ENCODE data around the gene LAMTOR4. TPM values are rescaled to one million over a fixed set of nuclear protein-coding genes. Genes with fewer than 3 reads are reported as not detected.
"Not testable (repeated sequence)": the region's sequence is repeated elsewhere in the genome, so short reads cannot be mapped to it uniquely, and the experiment has no call there.

The LAMTOR4 gene
- polyA plus RNA-seq, 1 donor from 2014 or later, result 443 TPM

DNA sequence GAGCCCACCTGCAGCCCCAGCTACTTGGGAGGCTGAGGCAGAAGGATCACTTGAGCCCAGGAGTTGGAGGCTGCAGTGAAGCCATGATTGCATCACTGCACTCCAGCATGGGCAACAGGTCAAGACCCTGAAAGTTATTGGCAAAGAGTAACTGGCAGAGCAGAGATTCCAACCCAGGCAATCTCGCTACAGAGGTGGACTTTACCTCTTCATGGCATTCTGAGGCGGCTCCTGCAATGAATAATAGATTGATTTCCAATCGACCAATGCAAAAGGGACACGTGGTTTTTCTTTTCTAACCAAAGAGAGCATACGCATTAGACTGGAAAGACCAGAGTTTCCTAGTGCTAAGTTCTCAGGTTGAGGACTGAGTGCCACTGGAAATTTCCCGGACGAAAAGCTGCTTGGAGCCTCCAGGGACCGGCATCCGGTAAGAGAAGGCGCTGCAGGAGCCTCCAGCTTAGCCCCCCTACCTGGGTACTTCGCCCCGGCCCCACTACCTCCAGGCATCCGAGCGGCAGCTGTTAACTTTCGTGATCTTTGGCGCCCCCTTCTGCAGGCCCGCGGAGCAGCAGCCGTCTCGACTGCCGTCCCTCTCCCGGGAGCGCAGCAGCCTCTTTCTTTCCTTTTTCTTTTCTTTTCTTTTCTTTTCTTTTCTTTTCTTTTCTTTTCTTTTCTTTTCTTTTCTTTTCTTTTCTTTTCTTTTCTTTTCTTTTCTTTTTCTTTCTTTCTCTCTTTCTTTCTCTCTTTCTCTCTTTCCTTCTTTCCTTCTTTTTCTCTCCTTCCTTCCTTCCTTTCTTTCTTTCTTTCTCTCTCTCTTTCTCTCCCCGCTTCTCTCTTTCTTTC lies 17.9 kb upstream of the LAMTOR4 start:
- no peaks in the 10 kb centered on the region for H3K9me3 Mint-ChIP-seq
- peaks cover 9 to 18% (median 12%) of the 10 kb centered on the region in 3 donors for H3K4me1 Mint-ChIP-seq
- no peak overlapping the region for H3K27ac Mint-ChIP-seq
- H3K4me3 Mint-ChIP-seq, result peak overlapping the region in 2 of 4 donors; percentile 43 to 63
- peaks cover 2% of the 10 kb centered on the region for H3K36me3 Mint-ChIP-seq
- H3K27me3 Mint-ChIP-seq, result no peaks in the 10 kb centered on the region

- H3K9me3 Mint-ChIP-seq, result no peaks in the 10 kb centered on the region
- no peaks in the 10 kb centered on the region for H3K27me3 Mint-ChIP-seq
- no peaks in the 10 kb centered on the region for H3K36me3 Mint-ChIP-seq
- H3K27ac Mint-ChIP-seq, result peak overlapping the region in 1 of 3 donors; percentile 56
- H3K4me1 Mint-ChIP-seq, result peaks cover 4 to 11% (median 10%) of the 10 kb centered on the region in 3 donors
- peak overlapping the region in 1 of 4 donors; percentile 45 for H3K4me3 Mint-ChIP-seq
These were observed 16.6 kb upstream of the LAMTOR4 start for GRCh38 chr7:100132126-100132525.

GRCh38 chr7:100132697-100133151 lies 16.0 kb upstream of the LAMTOR4 start:
- Mint-ChIP-seq H3K27me3 (no peaks in the 10 kb centered on the region), H3K4me1 (peaks cover 6 to 13% (median 12%) of the 10 kb centered on the region in 3 donors), H3K4me3 (peak overlapping the region in 2 of 4 donors; percentile 45 to 47), H3K36me3 (no peaks in the 10 kb centered on the region), H3K9me3 (no peaks in the 10 kb centered on the region), H3K27ac (peak overlapping the region in 1 of 3 donors; percentile 56)

- peaks cover 8 to 16% (median 14%) of the 10 kb centered on the region in 3 donors for H3K4me1 Mint-ChIP-seq
- H3K9me3 Mint-ChIP-seq, result no peaks in the 10 kb centered on the region
- no peaks in the 10 kb centered on the region for H3K36me3 Mint-ChIP-seq
- H3K4me3 Mint-ChIP-seq, result peak overlapping the region; percentile 27 to 91 (median 70)
- no peaks in the 10 kb centered on the region for H3K27me3 Mint-ChIP-seq
- H3K27ac Mint-ChIP-seq, result peak overlapping the region in 2 of 3 donors; percentile 63 to 94
These were observed 10.6 kb upstream of the LAMTOR4 start for GRCh38 chr7:100137851-100138760.

GRCh38 chr7:100141555-100141949 lies 7.2 kb upstream of the LAMTOR4 start:
- H3K4me3 Mint-ChIP-seq, result no peak overlapping the region
- H3K27me3 Mint-ChIP-seq, result no peaks in the 10 kb centered on the region
- H3K27ac Mint-ChIP-seq, result no peak overlapping the region
- H3K9me3 Mint-ChIP-seq, result no peaks in the 10 kb centered on the region
- peaks cover 8 to 16% (median 14%) of the 10 kb centered on the region in 3 donors for H3K4me1 Mint-ChIP-seq
- H3K36me3 Mint-ChIP-seq, result no peaks in the 10 kb centered on the region

DNA sequence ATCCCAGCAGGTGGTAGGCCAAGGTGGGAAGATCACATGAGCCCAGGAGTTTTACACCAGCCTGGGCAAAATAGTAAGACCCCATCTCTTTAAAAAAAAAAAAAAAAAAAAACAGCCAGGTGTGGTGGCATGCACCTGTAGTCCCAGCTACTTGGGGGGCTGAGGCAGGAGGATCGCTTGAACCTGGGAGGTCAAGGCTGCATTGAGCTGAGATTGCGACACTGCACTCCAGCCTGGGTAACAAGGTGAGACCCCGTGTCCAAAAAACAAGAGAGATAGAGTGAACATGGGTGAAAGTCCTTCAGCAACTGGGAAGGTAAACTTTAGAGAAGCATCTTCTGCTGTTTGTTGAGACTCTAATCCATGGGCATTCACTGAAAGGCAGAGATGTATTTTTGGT lies 6.3 kb upstream of the LAMTOR4 start:
- Mint-ChIP-seq H3K27me3 (no peaks in the 10 kb centered on the region), H3K27ac (no peak overlapping the region), H3K4me3 (no peak overlapping the region), H3K9me3 (no peaks in the 10 kb centered on the region), H3K36me3 (no peaks in the 10 kb centered on the region), H3K4me1 (peaks cover 8 to 16% (median 14%) of the 10 kb centered on the region in 3 donors)

- H3K27me3 Mint-ChIP-seq, H3K9me3 Mint-ChIP-seq, H3K36me3 Mint-ChIP-seq, H3K4me3 Mint-ChIP-seq, H3K27ac Mint-ChIP-seq: not testable (repeated sequence)
- peaks cover 11 to 17% (median 13%) of the 10 kb centered on the region in 3 donors for H3K4me1 Mint-ChIP-seq
These were observed 2.4 kb upstream of the LAMTOR4 start for GRCh38 chr7:100146350-100146749.

DNA sequence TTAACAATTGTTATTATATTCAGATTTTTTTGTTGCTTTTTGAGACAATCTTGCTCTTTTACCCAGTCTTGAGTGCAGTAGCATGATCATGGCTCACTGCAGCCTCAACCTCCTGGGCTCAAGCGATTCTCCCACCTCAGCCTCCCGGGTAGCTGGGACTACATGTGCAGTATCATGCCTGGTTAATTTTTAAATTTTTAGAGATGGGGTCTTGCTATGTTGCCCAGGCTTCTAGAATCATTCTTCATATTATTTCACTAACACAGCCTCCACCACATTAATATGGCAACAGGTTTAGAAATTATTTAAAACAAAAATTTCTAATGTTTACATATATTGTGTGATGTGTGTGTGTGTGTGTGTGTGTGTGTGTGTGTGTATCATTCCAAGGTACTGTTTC lies 1.4 kb upstream of the LAMTOR4 start:
- H3K4me3 Mint-ChIP-seq, result no peak overlapping the region
- peaks cover 15 to 21% (median 16%) of the 10 kb centered on the region in 3 donors for H3K4me1 Mint-ChIP-seq
- H3K9me3 Mint-ChIP-seq, result no peaks in the 10 kb centered on the region
- H3K27ac Mint-ChIP-seq, result no peak overlapping the region
- H3K27me3 Mint-ChIP-seq, result no peaks in the 10 kb centered on the region
- peaks cover 2% of the 10 kb centered on the region for H3K36me3 Mint-ChIP-seq

- no peaks in the 10 kb centered on the region for H3K27me3 Mint-ChIP-seq
- peak overlapping the region; percentile 82 to 98 (median 97) for H3K27ac Mint-ChIP-seq
- H3K4me3 Mint-ChIP-seq, result peak overlapping the region; percentile 80 to 99 (median 97)
- peaks cover 2% of the 10 kb centered on the region for H3K36me3 Mint-ChIP-seq
- no peaks in the 10 kb centered on the region for H3K9me3 Mint-ChIP-seq
- peaks cover 19 to 29% (median 21%) of the 10 kb centered on the region in 3 donors for H3K4me1 Mint-ChIP-seq
These were observed 526 bp upstream of the LAMTOR4 start for GRCh38 chr7:100148225-100148558.

GRCh38 chr7:100152404-100152803 lies 3.7 kb downstream of the LAMTOR4 start:
- Mint-ChIP-seq H3K4me1 (peaks cover 34 to 44% (median 39%) of the 10 kb centered on the region in 3 donors), H3K4me3 (peak overlapping the region; percentile 10 to 88 (median 62)), H3K27me3 (no peaks in the 10 kb centered on the region), H3K27ac (peak overlapping the region in 2 of 3 donors; percentile 36 to 92), H3K9me3 (no peaks in the 10 kb centered on the region), H3K36me3 (peaks cover 4% of the 10 kb centered on the region)

GRCh38 chr7:100152937-100153666 lies 4.4 kb downstream of the LAMTOR4 start:
- H3K4me3 Mint-ChIP-seq, result peak overlapping the region in 3 of 4 donors; percentile 58 to 88 (median 68)
- H3K36me3 Mint-ChIP-seq, result peaks cover 4% of the 10 kb centered on the region
- H3K27me3 Mint-ChIP-seq, result no peaks in the 10 kb centered on the region
- no peaks in the 10 kb centered on the region for H3K9me3 Mint-ChIP-seq
- peak overlapping the region in 1 of 3 donors; percentile 92 for H3K27ac Mint-ChIP-seq
- H3K4me1 Mint-ChIP-seq, result peaks cover 38 to 48% (median 42%) of the 10 kb centered on the region in 3 donors

DNA sequence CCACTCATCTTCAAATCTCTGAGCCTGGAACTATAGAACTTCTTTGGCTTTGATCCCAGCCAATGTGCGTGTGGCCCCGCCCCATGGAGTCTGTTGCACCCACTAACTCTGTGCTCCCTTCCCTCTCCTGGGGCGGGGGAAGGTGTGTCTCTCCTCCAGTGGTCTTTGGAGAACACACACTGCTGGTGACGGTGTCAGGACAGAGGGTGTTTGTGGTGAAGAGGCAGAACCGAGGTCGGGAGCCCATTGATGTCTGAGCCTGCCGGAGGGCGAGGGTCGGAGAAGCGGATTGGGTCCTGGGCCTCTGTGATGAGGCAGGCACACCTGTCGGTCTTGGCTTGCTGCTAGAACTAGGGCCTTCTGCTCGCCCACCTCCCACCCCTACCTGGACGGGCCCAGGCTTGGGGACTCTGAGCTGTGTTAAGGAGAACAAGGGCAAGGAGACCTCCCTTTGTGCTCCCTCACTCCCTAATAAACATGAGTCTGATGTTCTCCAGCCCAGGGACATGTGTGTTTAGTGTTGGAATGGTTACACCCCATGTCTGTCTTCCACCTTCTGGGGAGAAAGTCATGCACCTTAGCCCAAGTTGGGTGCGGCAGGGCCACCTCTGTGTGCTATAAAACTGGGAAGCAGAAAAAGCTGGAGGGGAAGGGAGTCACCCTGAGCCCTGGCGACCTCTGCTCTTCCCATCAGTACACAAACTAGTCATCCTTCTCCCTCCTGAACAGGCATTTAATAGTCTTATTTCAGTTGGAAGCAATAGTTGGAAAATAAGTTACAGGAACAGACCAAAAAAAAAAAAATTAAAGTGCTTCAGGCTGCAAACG lies 5.2 kb downstream of the LAMTOR4 start:
- Mint-ChIP-seq H3K27ac (peak overlapping the region in 2 of 3 donors; percentile 82 to 92), H3K36me3 (peaks cover 4% of the 10 kb centered on the region), H3K4me1 (peaks cover 33 to 42% (median 37%) of the 10 kb centered on the region in 3 donors), H3K27me3 (no peaks in the 10 kb centered on the region), H3K4me3 (peak overlapping the region in 3 of 4 donors; percentile 28 to 68 (median 58)), H3K9me3 (no peaks in the 10 kb centered on the region)

- peak overlapping the region in 2 of 4 donors; percentile 47 to 68 for H3K4me3 Mint-ChIP-seq
- H3K4me1 Mint-ChIP-seq, result peaks cover 32 to 42% (median 40%) of the 10 kb centered on the region in 3 donors
- no peaks in the 10 kb centered on the region for H3K9me3 Mint-ChIP-seq
- peak overlapping the region in 2 of 3 donors; percentile 31 to 82 for H3K27ac Mint-ChIP-seq
- H3K27me3 Mint-ChIP-seq, result no peaks in the 10 kb centered on the region
- H3K36me3 Mint-ChIP-seq, result peaks cover 4% of the 10 kb centered on the region
These were observed 6.2 kb downstream of the LAMTOR4 start for GRCh38 chr7:100154651-100155491.

Measured in IgD-negative memory B cell (primary cell).